ENCODE measurements around the gene RDH12.

The RDH12 gene

DNA sequence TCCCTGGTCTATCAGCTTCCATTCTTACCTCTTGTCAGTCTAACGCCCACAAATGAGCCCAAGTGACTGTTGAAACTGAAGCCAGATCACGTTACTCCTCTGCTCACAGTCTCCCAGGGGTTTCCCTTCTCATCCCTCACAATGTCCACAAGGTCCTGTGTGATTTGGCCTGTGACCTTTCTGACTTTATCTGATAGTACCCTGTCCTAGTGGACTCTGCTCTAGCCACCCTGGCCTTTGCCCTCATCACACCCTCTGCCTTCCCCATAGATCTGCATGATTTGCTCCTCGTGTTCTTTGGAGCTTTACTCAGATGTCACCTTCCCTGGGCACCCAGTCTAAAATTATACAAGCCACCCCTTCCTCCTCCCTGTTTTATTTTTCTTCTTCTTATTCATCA is 55.5 kb downstream of the RDH12 start:
- no peak for DNase-seq

DNA sequence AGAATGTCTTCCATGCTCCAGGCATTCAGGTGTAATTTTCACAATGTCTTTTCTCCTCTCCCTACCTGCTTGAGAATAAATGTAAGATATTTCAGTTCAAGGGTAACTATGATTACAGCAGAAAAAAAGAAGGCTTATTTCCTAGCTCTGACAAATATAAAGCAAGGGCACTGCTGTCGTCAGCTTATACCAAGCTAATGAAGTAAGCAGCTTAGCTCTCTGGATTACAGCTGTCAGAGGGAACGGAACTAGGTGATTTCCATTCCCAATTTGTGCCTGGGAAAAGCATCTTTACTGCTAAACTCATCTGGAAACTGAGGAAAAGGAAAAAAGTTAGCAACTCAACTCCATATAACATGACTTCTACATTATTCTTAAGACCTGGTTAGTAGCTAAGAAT is 58.2 kb downstream of the RDH12 start:
- DNase-seq = no peak

DNA sequence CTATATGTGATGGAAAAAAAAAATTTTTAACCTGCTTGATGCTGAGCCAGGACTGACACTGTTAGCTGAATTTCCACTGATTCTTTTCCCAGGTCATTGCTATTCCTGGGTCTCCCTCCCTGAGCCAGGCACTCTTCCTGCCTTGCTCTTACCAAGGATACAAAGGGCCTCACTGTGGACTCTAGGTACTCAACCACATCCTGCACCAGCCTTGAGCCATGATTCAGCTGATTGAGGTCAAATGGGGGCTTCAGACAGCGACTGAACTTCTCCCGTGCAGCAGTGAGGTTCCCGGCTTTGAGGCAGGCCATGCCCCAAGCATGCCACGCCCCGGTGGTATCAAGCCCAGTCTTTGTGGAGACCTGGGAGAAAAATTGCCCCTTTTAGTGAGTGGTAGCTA is 60.4 kb downstream of the RDH12 start:
- DNase-seq = no peak

DNA sequence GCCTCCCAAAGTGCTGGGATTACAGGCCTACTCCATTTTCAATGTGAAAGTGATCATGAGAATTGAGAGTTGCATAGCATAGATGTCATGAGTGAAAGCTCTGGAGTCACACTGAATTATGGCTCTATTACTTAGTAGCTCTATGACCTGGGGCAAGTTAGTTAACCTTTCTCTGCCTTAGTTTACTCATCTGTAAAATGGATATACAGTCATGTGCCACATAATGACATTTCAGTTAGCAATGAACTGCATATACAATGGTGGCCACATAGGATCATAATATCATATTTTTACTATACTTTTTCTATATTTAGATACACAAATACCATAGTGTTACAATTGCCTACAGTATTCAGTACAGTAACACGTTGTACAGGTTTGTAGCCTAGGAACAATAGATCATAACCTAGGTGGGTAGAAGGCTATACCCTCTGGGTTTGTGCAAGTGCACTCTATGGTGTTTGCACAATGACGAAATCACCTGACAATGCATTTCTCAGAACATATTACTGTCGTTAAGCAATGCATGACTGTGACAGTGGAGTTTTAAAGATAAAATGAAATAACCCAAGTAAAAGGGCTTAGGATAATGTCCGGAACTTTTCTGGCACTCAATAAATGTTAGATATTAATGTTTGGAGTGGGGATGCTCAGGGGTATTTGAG is 61.6 kb downstream of the RDH12 start:
- DNase-seq = no peak

DNA sequence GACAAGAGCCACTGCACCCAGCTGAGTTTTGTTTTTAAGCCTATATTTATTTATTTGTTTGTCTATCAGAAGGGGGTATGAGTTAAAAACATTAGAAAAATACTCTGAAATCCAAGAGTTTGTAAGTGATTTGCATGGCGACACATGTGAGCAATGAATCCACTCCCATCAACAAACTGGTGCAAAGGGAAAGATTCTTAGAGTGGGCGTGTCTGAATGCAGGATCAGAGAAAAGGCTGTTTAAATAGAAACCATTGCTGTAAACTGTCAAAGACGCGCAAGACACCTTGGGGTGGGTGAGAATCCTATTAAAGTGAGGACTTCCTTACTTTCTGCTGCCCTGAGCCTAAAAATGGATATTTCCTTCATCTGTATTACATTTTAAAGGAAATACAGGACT is 62.8 kb downstream of the RDH12 start:
- no peak for DNase-seq

DNA sequence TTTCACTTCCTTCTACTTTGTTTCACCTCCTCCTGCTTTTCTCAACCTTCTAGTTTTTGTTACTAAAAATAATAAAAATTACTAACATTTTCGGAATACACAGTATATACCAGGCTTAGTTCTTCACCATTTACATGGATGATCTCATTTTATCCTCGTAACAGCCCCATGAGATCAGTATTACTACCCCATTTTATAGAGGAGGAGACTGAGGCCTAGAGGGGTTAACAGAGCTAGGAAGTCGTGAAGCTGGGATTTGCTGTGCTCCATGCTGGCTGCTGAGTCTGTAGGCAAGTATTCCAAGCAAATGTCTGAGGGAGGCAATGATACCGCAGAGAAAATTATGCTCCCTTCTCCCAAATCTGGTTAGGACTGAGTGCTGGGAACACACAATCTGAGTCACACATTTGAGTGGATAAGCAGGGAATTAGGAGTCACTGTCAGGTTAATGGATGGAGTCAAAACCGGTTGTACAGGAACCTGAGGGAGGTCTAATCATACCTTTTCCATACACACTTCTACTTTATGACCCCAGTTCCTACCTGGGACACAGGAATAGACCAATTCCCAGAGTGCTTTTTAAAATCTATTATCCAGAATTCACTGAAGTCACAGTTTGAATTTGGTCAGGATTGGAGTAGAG is 63.6 kb downstream of the RDH12 start:
- DNase-seq = no peak

DNA sequence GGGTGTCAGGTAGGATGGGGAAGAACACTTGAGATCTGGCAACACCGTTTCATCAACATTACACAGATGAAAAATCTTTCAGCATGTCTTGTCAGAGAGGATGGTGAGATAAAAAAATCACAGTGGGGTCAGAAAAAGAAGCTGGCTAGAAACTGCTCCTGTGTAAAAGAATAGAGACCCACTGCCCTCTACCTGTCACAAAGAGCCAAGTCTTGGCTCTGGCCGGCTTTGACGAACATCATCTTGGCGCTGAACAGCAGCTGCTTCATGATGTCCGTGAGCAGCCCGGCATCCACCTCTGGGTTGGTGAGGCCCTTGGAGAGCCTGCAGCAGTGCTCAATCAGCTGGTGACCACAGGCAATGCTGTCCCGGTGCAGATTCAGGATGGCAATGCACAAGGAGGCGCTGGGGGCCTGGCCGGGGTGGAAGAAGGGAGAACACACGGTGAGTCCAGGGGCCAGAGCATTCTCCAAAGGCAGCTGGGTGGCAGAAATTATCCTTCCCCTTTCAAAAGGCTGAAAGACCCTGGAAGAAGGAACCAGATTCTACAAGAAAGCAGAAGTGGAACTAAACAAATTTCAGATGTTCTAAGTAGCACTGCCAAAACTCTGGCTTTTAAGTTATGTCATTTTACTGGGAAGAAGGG is 64.5 kb downstream of the RDH12 start:
- no peak for DNase-seq

DNA sequence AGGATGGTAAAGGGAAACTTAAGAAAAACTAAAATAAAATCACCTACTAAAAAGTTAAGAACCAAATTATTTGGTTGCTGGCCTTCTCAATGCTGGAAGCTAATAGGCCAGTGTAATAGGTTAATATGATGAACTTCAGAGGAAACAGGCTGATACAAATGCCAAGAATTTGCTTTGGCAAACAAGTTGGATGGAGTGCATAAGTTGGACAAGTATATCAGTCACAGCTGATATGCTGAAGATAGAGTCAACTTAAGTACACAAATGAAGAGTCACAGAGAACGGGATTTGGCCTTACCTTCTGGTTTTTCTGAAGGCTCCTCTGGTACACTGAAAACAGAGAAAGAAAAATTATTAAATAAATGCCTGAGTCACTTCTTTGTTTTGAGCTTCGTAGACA is 66.5 kb downstream of the RDH12 start:
- DNase-seq = no peak

DNA sequence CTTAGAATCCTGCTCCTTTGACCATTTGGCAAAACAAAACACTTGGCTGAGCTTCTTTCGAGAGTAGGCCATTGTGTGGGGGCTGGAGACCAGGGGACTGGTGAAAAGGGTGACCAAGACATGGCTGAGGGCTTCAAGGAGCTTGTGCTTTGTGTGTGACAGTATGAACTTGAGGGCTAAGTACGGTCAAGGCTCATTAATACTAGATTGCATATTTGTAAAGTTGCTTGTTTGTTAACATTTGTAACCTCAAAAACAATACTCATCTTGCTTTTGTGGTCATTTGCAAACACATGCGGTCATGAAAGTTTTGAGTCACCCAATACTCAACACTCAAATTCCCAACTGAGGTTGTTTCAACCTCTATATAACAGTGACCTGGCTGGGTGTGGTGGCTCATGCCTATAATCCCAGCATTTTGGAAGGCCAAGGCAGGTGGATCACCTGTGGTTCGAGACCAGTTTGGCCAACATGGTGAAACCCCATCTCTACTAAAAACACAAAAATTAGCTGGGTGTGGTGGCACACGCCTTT is 72.2 kb downstream of the RDH12 start:
- no peak for DNase-seq

DNA sequence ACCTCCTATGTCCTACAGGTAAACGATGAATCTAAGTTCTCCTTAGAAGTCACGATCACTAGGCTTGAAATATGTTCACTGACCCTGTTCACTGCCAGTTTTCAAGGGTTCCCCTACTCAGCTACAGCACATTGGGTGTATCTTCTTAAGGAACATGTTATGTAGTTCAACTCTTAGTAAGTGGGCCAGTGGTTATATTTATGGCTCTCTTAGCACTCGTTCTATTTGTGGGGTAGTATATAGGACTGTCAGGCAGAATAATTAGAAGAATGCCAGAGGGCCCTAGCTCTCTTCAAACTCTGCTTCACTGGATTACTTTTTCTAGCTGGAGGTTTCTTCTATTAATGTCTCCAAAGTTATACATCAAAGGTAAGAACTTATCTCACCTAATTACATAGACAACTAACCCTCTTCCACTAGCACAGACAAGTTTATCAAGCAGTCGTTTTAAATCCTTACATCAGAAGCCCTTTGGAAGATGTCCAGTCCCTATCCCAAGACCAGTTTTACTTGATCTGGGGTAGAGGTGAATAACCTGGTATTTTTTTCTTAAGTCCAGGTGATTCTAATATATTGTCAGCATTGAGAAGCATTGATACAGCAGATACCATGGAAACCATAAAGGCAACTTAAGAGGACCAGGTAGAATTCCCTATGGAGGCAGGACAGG is 75.1 kb downstream of the RDH12 start:
- DNase-seq = no peak

DNA sequence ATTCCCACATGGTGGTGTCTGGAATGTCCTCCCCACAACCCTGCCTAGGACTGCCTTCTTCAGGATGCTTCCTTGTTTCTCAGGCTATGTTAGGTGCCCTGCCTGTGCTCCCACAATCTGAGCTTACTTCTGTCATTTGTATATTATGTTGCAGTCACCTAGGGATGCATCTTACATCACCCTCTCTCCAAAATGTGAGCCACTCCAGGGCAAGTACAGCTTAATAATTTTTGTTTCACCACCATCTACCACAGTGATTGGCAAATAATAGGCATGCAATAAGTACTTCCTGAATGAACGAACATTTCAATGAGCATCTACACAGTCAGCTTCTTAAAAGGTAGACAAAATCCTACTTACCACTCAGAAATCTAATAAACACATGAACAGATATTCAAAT is 77.1 kb downstream of the RDH12 start:
- no peak for DNase-seq

DNA sequence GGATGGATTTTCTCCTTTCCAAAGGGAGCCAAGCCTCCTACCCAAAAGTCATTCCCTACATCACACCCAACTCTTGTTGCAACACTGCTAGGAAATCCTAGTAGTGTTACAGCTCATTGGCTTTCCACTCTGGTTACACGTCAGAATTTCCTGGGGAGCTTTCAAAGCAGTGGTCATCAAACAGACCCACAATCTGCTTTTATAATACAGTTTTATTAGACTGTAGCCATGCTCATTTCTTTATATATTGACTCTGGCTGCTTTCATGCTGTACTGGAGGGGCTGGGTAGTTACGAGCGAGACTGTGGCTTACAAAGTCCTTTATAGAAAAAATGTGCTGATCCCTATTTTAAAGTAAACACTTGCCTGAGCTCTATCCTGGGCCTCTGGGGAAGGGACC is 80.4 kb downstream of the RDH12 start:
- DNase-seq = no peak
